Stimulated activated CD4-positive, alpha-beta T cell treated with anti-CD3 and anti-CD28 coated beads, Interleukin-12 subunit alpha, Interleukin-12 subunit beta, amount 100 ng/mL, for 4 hours (primary cell): ENCODE results near the gene HIVEP1.
"Not testable (repeated sequence)": the region's sequence is repeated elsewhere in the genome, so short reads cannot be mapped to it uniquely, and the experiment has no call there.

Experiments used
- DNase-seq: peaks from one replicate; pipeline ENCODE4 v3.0.0-alpha.2; 2020

The HIVEP1 gene

GRCh38 chr6:12090714-12091113 is 78.6 kb downstream of the HIVEP1 start:
- DNase-seq: no peak

DNA sequence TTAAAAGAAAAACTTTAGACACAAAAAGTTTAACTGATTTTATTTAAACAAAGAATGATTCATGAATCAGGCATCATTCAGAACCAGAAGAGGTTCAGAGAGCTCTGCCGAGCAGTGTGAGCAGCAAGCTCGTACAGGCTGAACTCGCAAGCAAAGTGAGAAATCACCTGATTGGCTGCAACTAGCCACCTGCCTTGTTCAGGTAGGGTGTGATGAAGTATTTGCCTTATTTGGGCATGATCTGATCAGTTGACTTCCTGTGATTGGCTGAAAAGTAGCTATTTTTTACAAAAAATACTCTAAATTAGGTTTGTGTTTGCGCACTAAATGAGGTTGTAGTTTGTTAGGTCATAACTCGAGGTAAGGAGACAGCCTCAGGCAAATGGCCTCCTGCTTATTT is 80.7 kb downstream of the HIVEP1 start:
- DNase-seq: no peak

DNA sequence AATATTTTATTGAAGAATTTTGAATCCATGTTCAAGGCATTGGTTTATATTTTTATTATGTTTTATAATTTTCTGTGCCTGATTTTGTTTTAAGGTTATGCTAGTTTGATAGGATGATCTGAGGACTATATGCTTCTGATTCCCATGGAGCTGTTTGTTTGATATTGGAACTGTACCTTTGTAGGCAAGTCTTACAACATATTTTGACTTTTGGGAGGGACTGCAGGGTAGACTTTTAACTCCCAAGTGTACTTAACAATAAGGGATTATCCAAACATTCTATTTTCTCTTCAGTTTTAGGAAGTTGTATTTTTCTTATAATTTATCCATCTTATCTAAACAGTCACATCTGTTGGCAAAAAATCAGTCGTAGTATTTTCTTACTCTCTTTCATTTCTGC is 82.6 kb downstream of the HIVEP1 start:
- DNase-seq: no peak

GRCh38 chr6:12096342-12096741 is 84.2 kb downstream of the HIVEP1 start:
- no peak for DNase-seq

DNA sequence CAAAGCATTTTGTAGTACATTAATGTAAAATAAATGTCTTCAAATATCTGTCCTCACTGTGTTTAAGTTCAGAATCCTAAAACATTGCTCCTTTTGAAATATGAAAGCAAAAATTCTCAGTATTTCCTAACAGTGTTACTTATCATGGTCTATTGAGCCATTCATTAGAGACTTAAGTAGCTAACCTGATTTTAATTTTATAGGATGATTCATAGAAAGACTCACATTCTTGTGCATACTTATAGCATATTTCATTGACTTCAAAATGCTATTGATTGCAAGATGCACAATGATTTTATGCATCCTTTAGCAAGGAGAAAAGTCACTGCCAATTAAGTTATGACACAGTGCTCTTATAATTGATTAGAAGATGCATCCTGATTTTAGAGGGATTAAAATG is 85.7 kb downstream of the HIVEP1 start:
- no peak for DNase-seq

DNA sequence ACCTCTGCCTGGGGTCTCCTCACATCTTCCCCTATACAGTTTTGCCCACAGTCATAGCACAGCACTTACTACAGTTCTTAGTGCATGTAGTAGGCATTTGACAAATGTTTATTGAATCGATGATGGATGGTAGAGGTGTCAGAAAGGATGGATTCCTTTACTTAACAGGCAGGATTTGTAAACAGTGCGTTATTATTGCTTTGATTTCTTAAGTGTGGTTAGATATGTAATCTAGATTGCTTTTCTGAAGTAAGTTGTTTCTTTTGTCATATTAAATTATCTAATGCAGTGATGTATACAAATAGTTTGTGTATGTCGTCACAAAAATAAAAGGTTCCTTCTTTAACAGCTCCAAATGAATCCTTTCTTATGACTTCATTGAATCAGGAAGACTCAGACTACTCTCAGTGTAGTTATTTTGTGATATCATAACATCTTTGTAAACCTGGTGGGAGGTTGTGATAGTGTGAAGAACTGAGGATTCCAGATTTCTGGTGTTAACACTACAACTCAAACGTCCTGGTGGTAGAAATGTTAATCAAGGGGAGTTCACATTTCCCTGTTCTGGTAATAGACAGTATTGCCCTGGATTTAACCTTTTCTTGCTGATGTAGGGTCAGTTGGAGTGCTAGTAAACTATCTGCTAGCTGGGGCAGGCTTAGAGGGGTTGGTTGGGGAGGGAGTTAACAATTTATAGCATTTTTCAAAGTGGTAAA is 87.7 kb downstream of the HIVEP1 start:
- DNase-seq: no peak

GRCh38 chr6:12101048-12101447 is 88.9 kb downstream of the HIVEP1 start:
- no peak for DNase-seq

GRCh38 chr6:12101653-12102312 is 89.7 kb downstream of the HIVEP1 start:
- DNase-seq: no peak

- DNase-seq: no peak
Observed at GRCh38 chr6:12102350-12102749, 90.2 kb downstream of the HIVEP1 start.

GRCh38 chr6:12103158-12103557 is 91.0 kb downstream of the HIVEP1 start:
- no peak for DNase-seq

GRCh38 chr6:12105271-12105670 is 93.2 kb downstream of the HIVEP1 start:
- no peak for DNase-seq

DNA sequence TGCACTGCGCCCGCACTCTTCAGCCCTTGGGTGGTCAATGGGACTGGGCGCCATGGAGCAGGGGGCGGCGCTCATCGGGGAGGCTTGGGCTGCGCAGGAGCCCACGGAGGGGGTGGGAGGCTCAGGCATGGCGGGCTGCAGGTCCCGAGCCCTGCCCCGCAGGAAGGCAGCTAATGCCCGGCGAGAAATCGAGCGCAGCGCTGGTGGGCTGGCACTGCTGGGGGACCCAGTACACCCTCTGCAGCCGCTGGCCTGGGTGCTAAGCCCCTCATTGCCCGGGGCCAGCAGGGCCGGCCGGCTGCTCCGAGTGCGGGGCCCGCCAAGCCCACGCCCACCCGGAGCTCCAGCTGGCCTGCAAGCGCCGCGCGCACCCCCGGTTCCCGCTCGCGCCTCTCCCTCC is 96.3 kb downstream of the HIVEP1 start:
- not testable (repeated sequence) for DNase-seq

DNA sequence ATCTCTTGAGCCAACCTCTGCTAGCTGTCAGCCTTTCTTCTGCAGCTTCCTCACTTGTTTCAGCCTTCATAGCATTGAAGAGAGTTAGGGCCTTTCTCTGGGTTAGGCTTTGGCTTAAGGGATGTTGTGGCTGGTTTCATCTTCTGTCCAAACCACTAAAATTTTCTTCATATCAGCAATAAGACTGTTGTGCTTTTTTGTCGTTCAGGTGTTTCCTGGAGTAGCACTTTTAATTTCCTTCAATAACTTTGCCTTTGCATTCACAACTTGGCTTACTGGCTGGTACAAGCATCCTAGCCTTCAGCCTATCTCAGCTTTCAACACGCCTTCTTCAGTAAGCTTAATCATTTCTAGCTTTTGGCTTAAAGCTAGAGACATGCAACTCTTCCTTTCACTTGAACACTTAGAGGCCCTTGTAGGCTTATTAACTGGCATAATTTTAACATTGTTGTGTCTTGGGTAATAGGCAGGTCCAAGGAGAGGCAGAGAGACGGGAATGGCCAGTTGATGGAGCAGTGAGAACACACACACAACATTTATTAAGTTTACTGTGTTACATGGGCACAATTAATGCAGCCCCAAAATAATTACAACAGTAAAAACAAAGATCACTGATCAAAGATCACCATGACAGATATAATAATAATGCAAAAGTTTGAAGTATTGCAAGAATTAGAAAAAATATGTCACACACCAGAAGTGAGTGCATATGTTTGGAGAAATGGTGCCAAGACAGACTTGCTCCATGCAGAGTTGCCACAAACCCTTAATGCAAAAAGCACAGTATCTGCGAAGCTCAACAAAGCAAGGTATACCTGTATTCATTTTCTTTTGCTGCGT is 98.6 kb downstream of the HIVEP1 start:
- DNase-seq: no peak

GRCh38 chr6:12111363-12111670 is 99.2 kb downstream of the HIVEP1 start:
- no peak for DNase-seq

DNA sequence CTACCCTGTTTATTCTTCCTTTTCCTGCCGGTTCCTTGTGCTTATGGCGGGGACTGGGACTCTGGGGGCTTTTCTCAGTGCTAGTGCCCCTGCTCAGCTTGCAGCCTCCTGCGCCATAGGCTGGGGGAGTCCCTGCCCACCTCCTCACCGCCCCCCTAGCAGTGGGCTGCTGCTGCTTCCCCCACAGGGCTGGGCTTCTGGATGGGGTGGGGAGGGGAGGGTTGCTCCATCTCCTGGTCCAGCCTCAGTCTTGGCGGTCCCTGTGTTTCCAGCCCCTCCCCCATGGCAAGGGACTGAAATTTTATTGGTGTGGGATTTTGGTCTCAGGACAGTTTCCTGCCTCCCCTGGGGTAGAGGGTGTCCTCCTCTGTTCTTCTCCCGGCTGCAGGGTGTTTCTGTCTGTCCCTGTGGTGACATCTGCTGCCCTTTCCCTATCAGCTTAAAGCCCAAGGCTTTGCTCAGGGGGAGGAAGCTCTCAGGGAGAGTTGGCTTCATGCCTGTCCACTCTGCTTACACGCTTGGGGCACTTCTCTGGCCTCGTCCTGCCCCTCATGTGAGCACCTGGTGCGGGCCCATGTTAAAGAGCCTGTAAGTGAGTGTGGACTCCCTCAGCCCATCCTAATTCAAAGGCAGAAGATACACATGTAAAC is 100.6 kb downstream of the HIVEP1 start:
- no peak for DNase-seq

DNA sequence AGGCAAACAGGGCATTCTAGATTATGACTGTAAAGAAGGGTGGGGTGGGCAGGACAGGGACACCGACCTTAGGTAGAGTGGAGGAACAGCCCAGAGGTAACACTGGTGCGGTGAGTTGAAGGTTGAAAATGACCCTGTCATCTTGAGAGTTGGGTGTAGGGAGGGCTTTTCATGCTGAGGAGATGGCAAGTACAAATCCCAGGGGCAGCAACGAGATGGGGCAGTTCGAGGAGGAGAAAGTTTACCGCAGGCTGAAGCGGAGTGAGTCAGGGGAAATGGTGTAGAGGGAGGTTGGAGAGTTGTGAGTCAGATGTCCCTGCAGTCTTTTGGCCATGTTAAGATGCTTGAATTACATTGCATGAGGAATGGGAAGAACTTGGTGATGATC is 101.1 kb downstream of the HIVEP1 start:
- DNase-seq: no peak

- no peak for DNase-seq
Observed at GRCh38 chr6:12114055-12114503, 102.0 kb downstream of the HIVEP1 start.

DNA sequence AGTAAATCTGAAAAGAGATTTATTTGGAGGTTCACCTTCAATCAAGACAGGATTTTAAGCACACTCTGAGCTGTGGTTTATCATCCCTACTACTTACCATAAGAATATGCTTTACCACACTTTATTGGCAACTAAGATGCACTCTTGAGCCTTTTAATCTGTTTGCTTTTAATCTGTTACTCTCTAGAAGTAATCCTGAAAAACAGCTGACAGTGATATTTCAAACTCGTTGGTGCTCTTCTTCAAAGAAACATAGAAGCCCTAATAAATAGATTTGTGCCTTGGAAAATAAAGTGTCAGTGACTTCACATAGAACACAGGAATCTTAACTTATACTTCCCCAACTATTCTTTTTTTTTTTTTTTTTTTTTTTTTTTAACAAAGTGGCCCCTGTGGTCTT is 102.9 kb downstream of the HIVEP1 start:
- DNase-seq: no peak

DNA sequence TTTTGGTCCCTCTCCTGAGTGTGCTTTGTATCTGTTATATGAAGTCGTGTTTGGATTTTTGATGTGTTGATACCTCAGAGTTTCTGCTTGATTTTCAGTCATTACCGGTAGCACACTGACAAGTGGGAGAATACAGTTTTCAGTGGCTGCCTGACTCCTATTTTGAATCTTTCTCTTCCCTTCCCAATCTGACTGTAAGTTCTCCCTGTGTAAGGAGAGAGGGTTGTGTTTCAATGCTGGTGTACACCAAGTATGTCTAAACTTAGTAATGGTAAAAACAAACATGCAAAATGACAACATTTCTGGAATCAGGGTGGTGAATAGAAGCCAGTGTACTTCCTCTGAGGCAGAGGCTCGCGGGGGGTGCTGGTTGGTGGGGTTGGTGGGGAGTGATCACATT is 103.4 kb downstream of the HIVEP1 start:
- no peak for DNase-seq

DNA sequence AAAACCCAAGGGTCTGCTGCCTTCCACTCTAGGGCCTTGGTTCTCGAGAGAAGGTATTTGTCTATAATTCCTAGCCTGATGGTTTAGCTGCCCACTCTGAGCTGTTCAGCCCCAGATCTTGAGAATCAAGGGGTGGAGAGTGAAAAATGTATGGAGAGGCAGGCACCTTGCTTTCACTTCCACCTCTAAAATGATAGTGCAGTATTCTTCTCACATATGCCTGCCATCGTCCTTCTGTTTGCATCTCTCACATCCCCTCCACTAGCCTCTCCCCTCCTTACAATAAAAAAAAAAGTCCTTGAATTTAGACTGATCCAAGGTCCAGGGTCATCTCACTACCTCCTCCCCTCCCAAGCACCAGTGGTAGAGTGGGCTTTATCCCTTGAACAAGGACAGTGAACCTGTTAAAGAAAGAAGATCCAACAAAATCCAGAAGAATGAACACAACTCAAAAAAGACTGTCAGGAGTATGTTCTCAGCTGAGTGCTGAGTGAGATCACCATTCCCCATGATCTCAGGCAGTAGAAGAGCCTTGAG is 104.2 kb downstream of the HIVEP1 start:
- DNase-seq: no peak

DNA sequence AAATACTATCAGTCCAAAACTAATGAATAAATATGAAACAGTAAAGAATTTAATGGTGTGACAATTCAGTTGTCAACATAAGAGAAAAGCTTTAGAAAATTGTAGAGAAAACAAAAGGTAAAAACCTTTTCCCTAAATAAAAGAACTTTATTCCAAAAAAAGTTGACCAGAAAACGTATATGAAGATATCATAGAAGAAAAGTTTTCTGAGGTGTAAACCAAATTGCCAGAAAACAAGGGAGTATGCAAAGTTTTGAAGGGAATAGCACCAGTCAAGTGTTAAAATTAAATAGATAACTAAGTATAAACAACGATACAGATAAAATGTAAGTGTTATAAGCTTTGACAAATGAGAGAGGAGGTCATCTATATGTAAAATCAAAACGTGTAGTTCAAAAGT is 104.9 kb downstream of the HIVEP1 start:
- no peak for DNase-seq

- no peak for DNase-seq
Observed at GRCh38 chr6:12118607-12119006, 106.5 kb downstream of the HIVEP1 start.

GRCh38 chr6:12119085-12119588 is 107.0 kb downstream of the HIVEP1 start:
- DNase-seq: no peak
